ENCODE results near the gene RND1. TPM values are rescaled to one million over a fixed set of nuclear protein-coding genes. Genes with fewer than 3 reads are reported as not detected.
A peak's percentile ranks its signal among the peaks of the same experiment; 100 is the strongest.

RND1 gene
- total and polyA plus RNA-seq, 2 of the 13 experiments (the other 11 are each of a cell fraction or from before 2014, with no cell fraction given): 1.8 to 1.9 TPM

- TF ChIP-seq MAZ (IDR thresholded peaks at IDR 0.05; ENCODE audit: borderline replicate concordance, low read depth, low read length) (peak; percentile 98), MAZ (CRISPR knock-in tag; IDR thresholded peaks at IDR 0.05; ENCODE audit: low read depth) (peak; percentile 94), ZNF597 (CRISPR knock-in tag; IDR thresholded peaks at IDR 0.05) (0 out of 2 replicates have a peak, but pooled peaks have one; percentile 91), ARID5B (CRISPR knock-in tag; IDR thresholded peaks at IDR 0.05) (peak; percentile 47; the same call in 1 of the 2 replicates), MTA1 (CRISPR knock-in tag; IDR thresholded peaks at IDR 0.05; ENCODE audit: borderline replicate concordance) (peak; percentile 57; the same call in 1 of the 2 replicates), SRF (IDR thresholded peaks at IDR 0.05; ENCODE audit: low read depth, low read length) (0 out of 2 replicates have a peak, but pooled peaks have one; percentile 38), ZNF512 (CRISPR knock-in tag; IDR thresholded peaks at IDR 0.05) (no peak), ZNF766 (CRISPR knock-in tag; IDR thresholded peaks at IDR 0.05; ENCODE audit: borderline replicate concordance) (no peak), DPF2 (CRISPR knock-in tag; IDR thresholded peaks at IDR 0.05; ENCODE audit: borderline replicate concordance, low read depth) (no peak), ZNF570 (CRISPR knock-in tag; IDR thresholded peaks at IDR 0.05; ENCODE audit: borderline replicate concordance) (no peak), SALL1 (CRISPR knock-in tag; IDR thresholded peaks at IDR 0.05) (peak; percentile 78), HOXA9 (CRISPR knock-in tag; IDR thresholded peaks at IDR 0.05; ENCODE audit: borderline replicate concordance) (no peak), HCFC1 (IDR thresholded peaks at IDR 0.05; ENCODE audit: low read depth, low read length) (peak; percentile 99), TCF7 (IDR thresholded peaks at IDR 0.05; ENCODE audit: low read depth) (no peak), ZFP36L2 (CRISPR knock-in tag; IDR thresholded peaks at IDR 0.05) (no peak; the same call in 1 of the 2 replicates), FOXK1 (CRISPR knock-in tag; IDR thresholded peaks at IDR 0.05; ENCODE audit: borderline replicate concordance, low read depth) (peak; percentile 75; the same call in 1 of the 2 replicates), ETV6 (CRISPR knock-in tag; conservative IDR thresholded peaks at IDR 0.05) (no peak), FOSL1 (CRISPR knock-in tag; IDR thresholded peaks at IDR 0.05; ENCODE audit: borderline replicate concordance) (no peak), GLI4 (CRISPR knock-in tag; IDR thresholded peaks at IDR 0.05; ENCODE audit: borderline replicate concordance) (peak; percentile 92), ZNF333 (CRISPR knock-in tag; IDR thresholded peaks at IDR 0.05; ENCODE audit: borderline replicate concordance) (0 out of 2 replicates have a peak, but pooled peaks have one; percentile 79), NFYC (CRISPR knock-in tag; IDR thresholded peaks at IDR 0.05) (peak; percentile 59), ZNF619 (CRISPR knock-in tag; IDR thresholded peaks at IDR 0.05) (0 out of 2 replicates have a peak, but pooled peaks have one; percentile 22)
These were observed 13.6 kb downstream of the RND1 start, which contains the start of gene DDX23 (continued) for GRCh38 chr12:48851883-48852733.

All from HepG2 (cell line).